ENCODE measurements around the gene TCF15. TPM values are rescaled to one million over a fixed set of nuclear protein-coding genes. Genes with fewer than 3 reads are reported as not detected.

Gene TCF15
- total and polyA plus RNA-seq, 2 of the 4 experiments (the other 2 are of a cell fraction) = not detected

- ChIA-PET POLR2A (ENCODE audit: unreplicated experiment) (no interaction called here), CTCF (no interaction called here)
- Histone ChIP-seq H2AK9ac (replicated peaks; ENCODE audit: low read depth, low read length, poor library complexity) (no peak overlapping the region), H4K8ac (ENCODE audit: low read depth in 2 of 2, low read length in 2 of 2) (no peak overlapping the region), H2BK120ac (ENCODE audit: low read depth, low read length) (no peak overlapping the region), H3K23ac (ENCODE audit: low read depth, low read length) (no peak overlapping the region), H3K9me1 (ENCODE audit: insufficient read depth, low read length) (no peaks in the 10 kb centered on the region; the same call in 1 of the 2 replicates), H3K27ac (ENCODE audit: insufficient read depth, low read length) (no peak overlapping the region), H2AFZ (replicated peaks; ENCODE audit: low read length, poor library complexity) (peak overlapping the region; percentile 51), H3K56ac (ENCODE audit: extremely low read depth, insufficient read depth, low read length) (no peak overlapping the region), H3K4ac (ENCODE audit: low read depth, low read length) (no peak overlapping the region), H4K20me1 (ENCODE audit: insufficient read depth, low read length) (no peaks in the 10 kb centered on the region), H3K9ac (ENCODE audit: low read depth, low read length) (no peak overlapping the region), H4K91ac (ENCODE audit: insufficient read depth, low read depth, low read length) (no peak overlapping the region), H4K5ac (ENCODE audit: low read depth, low read length) (no peak overlapping the region), H3K4me3 (ENCODE audit: insufficient read depth, low read depth, low read length) (no peak overlapping the region), H3K14ac (replicated peaks; ENCODE audit: low read depth, low read length) (no peak overlapping the region), H3K27me3 (ENCODE audit: control insufficient read depth, insufficient read depth, low read length) (peaks cover 13% of the 10 kb centered on the region; the same call in 1 of the 2 replicates), H3K9me3 (ENCODE audit: control insufficient read depth, insufficient read depth, low read length) (no peaks in the 10 kb centered on the region), H3K79me1 (ENCODE audit: low read depth in 1 of 2, low read length in 2 of 2) (no peaks in the 10 kb centered on the region), H2BK5ac (ENCODE audit: low read depth, low read length, poor library complexity, severe bottlenecking) (no peak overlapping the region), H3K4me1 (ENCODE audit: control insufficient read depth, insufficient read depth, low read length) (no peaks in the 10 kb centered on the region), H3K18ac (ENCODE audit: low read depth, low read length) (no peak overlapping the region), H3K36me3 (ENCODE audit: control insufficient read depth, insufficient read depth, low read length) (no peaks in the 10 kb centered on the region), H2BK15ac (ENCODE audit: low read depth, low read length) (no peak overlapping the region), H3K4me2 (ENCODE audit: low read depth, low read length) (no peak overlapping the region), H2BK20ac (ENCODE audit: low read depth, low read length) (no peak overlapping the region), H2AK5ac (ENCODE audit: low read depth, low read length) (no peak overlapping the region)
- ATAC-seq (ENCODE audit: low read depth) (no peak), DNase-seq (no peak)
- TF ChIP-seq SMC3 (IDR thresholded peaks at IDR 0.05; ENCODE audit: low read depth, low read length) = no peak
- TF ChIP-seq BHLHE40 (IDR thresholded peaks at IDR 0.05; ENCODE audit: low read depth, low read length) = no peak
- TF ChIP-seq CHD1 (IDR thresholded peaks at IDR 0.05; ENCODE audit: low read depth, low read length) = no peak
- no peak for TF ChIP-seq FOS (IDR thresholded peaks at IDR 0.05; ENCODE audit: low read depth, low read length)
- no peak for TF ChIP-seq ELK1 (IDR thresholded peaks at IDR 0.05; ENCODE audit: borderline replicate concordance, low read depth, low read length)
- no peak for TF ChIP-seq MAFK (IDR thresholded peaks at IDR 0.05; ENCODE audit: low read depth, low read length)
- TF ChIP-seq CTCF (conservative IDR thresholded peaks at IDR 0.05; ENCODE audit: low read depth, low read length) = no peak
- TF ChIP-seq RCOR1 (IDR thresholded peaks at IDR 0.05; ENCODE audit: insufficient replicate concordance, low read length) = no peak
- no peak for TF ChIP-seq POLR2A (IDR thresholded peaks at IDR 0.05; ENCODE audit: low read depth, low read length)
- no peak for TF ChIP-seq CEBPB (IDR thresholded peaks at IDR 0.05; ENCODE audit: low read depth, low read length)
- no peak for TF ChIP-seq USF2 (IDR thresholded peaks at IDR 0.05; ENCODE audit: low read depth, low read length)
- BruUV-seq (replicated peaks) = no TSS peak
- in situ Hi-C loops (cut with MboI; ENCODE audit: low sequenced_read_pairs) (no loop called here), dilution Hi-C loops (cut with HindIII; ENCODE audit: low sequenced_read_pairs, unreplicated experiment) (no loop called here), intact Hi-C loops (cut with micrococcal nuclease) (no loop called here)
- WGBS, 2 experiments (ENCODE audit: extremely low coverage in 2 of 2, insufficient read length in 1 of 2) = 27% methylated on average over 4 of the region's 24 CpGs; no CpG with 5 or more reads in 1 of the 2 experiments
Observed at GRCh38 chr20:595330-596308, 14.5 kb downstream of the TCF15 start.

Data from IMR-90 (cell line).